Activated CD8-positive, alpha-beta memory T cell treated with anti-CD3 and anti-CD28 coated beads for 24 hours (primary cell): Measurements from ENCODE around the gene GRAP.
"Not testable (repeated sequence)": the region's sequence is repeated elsewhere in the genome, so short reads cannot be mapped to it uniquely, and the experiment has no call there.

ENCODE experiments used
- DNase-seq: peaks from one replicate; pipeline ENCODE4 v3.0.0-alpha.2; 2020

The GRAP gene

GRCh38 chr17:19046782-19047375 lies at the start of gene GRAP:
GRAP (minus strand) TSS chr17:19046957; CDS start chr17:19046926, 31 bp downstream.
- DNase-seq = not testable (repeated sequence)

DNA sequence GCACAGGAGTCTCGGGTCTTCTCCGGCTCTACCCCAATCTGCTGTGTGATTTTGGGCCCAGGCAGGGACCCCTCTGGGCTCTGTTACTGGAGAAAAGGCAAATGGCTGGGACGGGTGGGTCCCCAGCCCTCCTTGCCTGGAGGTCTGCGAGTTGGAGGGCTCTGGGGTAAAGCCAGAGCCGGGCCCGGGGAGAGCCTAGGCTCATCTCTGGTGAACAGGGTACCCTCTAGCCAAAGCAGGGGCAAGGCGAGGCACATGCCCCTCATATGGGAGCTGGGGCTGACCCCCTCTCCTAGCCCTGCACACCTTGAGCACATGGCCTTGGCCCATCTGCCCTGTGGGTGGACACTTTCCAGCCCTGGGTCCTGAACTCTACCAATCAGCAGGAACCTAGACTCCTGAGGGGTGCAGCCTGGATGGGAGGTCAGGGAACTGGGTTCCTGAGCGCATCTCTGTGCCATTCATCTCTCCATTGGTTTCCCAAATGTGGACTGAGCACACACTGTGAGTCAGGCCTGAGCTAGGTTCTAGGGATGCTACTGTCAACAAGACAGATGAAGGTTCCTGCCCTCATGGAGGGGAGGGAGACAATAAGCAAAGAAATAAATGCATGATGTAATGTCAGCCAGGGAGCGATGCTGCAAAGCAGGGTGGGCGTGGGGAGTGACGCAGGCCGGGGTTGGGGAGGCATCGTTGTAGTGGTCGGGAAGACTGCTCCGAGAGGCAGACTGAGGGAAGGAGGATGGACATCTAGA lies 47.1 kb upstream of the GRAP start:
- DNase-seq = peak; percentile 38

DNA sequence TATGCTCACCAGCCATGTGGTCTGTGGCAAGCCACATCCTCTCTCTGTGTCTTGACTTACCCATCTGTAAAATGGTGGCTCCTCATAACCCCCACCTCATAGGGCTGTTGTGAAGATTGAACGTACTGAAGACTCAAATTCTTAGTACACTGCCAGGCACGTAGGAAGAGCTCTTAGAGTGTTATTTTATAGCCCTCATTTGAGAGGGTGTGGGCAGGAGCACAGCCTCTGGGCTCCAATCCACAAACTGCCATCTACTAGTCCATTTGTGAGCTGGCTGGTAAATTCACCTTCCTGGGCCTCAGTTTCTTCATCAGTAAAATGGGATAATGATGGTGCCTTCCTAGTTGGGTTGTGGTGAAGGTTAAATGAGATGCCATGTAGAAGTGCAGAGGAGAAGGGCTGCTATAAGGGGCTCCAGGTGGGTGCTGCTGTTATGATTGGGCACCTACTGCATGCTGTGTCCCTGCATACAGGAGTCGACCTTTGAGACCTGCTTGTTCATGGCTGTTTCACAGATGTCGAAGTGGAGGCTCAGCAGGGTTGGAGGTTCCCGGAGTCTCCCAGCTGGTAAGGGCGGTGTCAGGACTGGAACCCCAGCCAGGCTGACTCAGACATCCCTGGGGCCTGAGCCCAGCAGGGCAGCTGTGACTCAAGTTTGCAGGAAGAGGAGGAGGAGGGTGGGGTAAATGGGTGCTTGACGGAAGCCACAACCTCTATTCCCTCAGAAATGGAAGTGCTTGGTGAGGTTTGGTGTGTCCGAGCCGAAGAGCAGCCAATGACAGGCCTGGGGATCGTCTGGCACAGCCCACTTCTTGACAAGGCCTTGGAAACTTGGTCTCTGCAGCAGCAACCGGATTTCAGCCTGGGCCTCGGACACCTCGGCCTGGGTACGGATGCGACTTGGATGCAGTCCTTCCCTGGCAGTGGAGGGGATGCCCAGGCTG lies 46.3 kb upstream of the GRAP start:
- DNase-seq = peak; percentile 50

DNA sequence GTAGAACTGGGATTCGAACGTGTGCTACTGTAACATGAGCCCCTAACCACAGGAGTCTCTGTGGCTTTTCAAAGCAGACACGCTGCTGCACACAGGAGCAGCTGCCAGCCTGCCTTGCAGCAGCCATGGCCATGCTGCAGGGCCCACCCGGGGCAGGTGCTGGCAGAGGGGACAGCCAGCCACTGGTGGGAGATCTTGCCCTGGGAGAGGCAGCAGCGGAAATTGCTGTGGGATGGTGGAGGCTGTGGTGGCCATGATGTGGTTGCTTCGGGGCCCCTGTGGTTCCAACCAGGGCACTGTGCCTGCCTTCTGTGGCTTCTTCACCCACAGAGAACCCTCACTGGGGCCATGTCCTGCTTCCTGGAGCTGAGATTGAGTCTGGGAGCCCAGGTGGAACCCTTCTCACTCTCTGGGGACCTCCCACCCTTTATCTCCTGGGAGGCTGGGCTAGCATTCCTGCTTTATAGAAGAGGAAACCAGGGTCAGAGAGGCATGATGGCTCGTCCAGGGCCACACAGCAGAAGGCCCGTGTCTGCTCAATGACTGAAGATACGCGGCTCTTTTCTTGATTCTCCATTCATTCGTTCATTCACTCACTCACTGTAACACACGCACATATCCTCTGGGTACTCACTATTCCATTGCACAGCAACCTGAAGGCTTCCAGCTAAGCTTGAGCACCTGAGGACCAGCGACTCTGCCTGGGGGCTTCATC lies 43.5 kb upstream of the GRAP start:
- not testable (repeated sequence) for DNase-seq

GRCh38 chr17:19088804-19089685 lies 42.3 kb upstream of the GRAP start:
- not testable (repeated sequence) for DNase-seq

GRCh38 chr17:19077386-19077785 lies 30.6 kb upstream of the GRAP start:
- not testable (repeated sequence) for DNase-seq

- peak; percentile 46 for DNase-seq
Observed at GRCh38 chr17:19076398-19077192, 29.8 kb upstream of the GRAP start.

- not testable (repeated sequence) for DNase-seq
Observed at GRCh38 chr17:19070318-19071168, 23.8 kb upstream of the GRAP start.

- DNase-seq = peak; percentile 51
Observed at GRCh38 chr17:19064378-19064777, 17.6 kb upstream of the GRAP start.

GRCh38 chr17:19063326-19063956 lies 16.7 kb upstream of the GRAP start:
- DNase-seq = peak; percentile 89

DNA sequence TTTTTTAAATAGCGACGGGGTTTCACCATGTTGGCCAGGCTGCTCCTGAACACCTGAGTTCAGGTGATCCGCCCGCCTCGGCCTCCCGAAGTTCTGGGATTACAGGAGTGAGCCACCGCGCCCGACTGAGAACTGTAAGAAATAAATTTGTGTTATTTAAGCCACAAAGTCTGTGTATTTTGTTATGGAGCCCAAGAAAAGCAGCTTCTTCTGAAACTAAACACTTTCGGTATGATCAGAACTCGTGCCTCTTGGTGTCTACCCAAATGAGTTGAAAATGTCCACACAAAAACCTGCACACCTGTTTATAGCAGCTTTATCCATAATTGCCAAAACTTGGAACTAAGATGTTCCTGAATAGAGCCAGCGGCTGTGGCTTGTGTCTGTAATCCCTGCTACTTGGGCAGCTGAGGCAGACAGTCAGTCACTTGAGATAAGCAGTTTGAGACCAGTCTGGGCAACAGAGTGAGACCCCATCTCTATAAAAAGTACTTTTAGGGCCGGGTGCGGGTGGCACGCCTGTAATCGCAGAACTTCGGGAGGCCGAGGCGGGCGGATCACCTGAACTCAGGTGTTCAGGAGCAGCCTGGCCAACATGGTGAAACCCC lies 16.1 kb upstream of the GRAP start:
- not testable (repeated sequence) for DNase-seq

DNA sequence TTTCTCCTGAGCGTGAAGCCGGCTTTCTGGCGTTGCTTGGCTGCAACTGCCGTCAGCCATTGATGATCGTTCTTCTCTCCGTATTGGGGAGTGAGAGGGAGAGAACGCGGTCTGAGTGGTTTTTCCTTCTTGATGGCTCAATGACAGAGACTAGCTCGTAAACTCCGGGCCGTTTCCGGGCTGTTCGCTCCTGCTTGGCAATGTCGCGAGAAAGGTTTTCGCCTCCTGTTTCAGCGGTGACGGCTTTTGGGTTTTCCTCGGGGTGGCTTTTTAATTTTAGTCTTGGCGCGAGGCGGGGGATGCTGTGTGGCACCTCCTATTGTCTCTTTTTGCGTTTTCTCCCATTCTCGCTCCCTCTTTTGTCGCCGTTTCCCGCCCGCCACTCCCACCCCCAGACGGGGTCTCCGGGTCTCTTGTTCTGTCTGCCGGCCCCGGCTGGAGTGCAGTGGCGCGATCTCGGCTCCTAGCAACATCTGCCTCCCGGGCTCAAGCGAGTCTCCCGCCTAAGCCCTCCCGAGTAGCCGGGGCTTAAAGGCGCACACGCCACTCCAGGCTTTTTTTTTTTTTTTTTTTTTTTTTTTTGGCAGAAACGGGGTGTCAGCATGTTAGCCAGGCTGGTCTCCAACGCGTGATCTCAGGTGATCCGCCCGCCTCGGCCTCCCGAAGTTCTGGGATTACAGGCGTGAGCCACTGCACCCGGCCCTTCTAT lies 15.4 kb upstream of the GRAP start:
- peak; percentile 98 for DNase-seq

DNA sequence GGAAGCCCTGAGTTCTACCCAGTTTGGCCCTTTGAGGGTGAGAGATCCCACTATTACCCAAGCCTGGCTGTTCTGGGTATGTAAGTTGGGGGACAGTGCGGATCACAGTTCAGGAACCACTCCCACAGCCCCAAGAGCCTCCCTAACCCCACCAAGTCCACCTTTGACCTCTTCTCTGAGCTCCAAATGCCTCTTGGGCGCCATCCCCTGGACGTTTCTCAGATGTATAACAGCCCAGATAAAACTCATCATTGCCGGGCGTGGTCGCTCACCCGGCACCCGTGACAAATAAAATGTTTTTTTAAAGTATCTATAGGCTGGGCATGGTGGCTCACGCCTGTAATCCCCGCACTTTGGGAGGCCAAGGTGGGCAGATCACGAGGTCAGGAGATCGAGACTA lies 8.7 kb upstream of the GRAP start:
- DNase-seq = not testable (repeated sequence)

GRCh38 chr17:19048826-19049225 lies 2.1 kb upstream of the GRAP start:
- DNase-seq = peak; percentile 40

DNA sequence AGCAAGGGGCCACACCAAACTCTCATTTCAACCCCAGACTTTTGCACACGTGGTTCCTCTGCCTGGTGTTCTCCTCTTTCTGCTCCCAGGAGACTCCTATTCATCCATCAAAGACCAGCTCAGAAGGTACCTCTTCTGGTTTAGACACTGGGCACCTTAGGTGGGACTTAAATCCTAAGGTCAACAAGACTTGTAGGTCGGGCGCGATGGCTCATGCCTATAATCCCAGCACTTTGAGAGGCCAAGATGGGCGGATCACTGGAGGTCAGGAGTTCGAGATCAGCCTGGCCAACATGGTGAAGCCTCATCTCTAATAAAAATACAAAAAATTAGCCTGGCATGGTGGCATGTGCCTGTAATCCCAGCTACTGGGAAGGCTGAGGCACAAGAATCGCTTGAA lies 753 bp upstream of the GRAP start:
- DNase-seq = peak; percentile 44

GRCh38 chr17:19044643-19045042 lies 2.1 kb downstream of the GRAP start:
- DNase-seq = not testable (repeated sequence)

- not testable (repeated sequence) for DNase-seq
Observed at GRCh38 chr17:19043032-19043431, 3.7 kb downstream of the GRAP start.

DNA sequence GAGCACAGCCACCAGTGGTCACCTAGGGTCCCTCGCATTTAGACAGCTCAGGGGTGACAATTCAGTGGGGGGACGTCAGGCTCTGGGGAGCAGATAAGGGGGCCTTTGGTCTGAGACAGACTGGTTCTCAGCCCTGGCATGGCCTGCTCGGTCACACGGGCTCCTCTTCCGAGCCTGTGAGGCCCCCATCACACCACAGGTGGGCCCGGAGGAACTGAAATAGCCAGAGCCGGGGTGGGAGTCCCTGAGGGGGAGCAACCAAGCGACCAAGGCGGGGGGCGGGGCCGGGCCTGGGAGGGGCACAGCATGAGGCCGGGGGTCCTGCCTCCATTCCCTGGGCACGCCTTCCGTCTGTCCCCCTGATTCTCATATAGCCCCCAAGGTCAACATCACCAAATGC lies 4.4 kb downstream of the GRAP start:
- not testable (repeated sequence) for DNase-seq
